ENCODE data around the gene GIMAP2. TPM values are rescaled to one million over a fixed set of nuclear protein-coding genes. Genes with fewer than 3 reads are reported as not detected.
"Not testable (repeated sequence)": the region's sequence is repeated elsewhere in the genome, so short reads cannot be mapped to it uniquely, and the experiment has no call there.

Gene GIMAP2
- total and polyA plus RNA-seq, 12 donors: 2.1 to 17.5 (median 4.8) TPM

GRCh38 chr7:150668977-150669376 lies 16.5 kb upstream of the GIMAP2 start:
- no peak for TF ChIP-seq CTCF (IDR thresholded peaks at IDR 0.05)
- no peak for ATAC-seq
- no peak for DNase-seq
- intact Hi-C loops (cut with DNase I): no loop called here
- Histone ChIP-seq H3K27ac (peak overlapping the region in 1 of 10 donors; percentile 78), H3K4me1 (peaks cover 0 to 40% (median 0%) of the 10 kb centered on the region in 9 donors), H3K27me3 (no peaks in the 10 kb centered on the region), H3K4me3 (no peak overlapping the region), H3K36me3 (no peaks in the 10 kb centered on the region), H3K9me3 (peaks cover 0 to 10% (median 0%) of the 10 kb centered on the region in 11 donors)

GRCh38 chr7:150671798-150672585 lies 13.5 kb upstream of the GIMAP2 start:
- H3K27me3 ChIP-seq; intact Hi-C loops (cut with DNase I); DNase-seq; H3K27ac ChIP-seq; H3K36me3 ChIP-seq; H3K4me3 ChIP-seq; ATAC-seq: not testable (repeated sequence)
- Histone ChIP-seq H3K4me1 (peaks cover 0 to 29% (median 12%) of the 10 kb centered on the region in 9 donors), H3K9me3 (peaks cover 0 to 10% (median 0%) of the 10 kb centered on the region in 11 donors)
- 89 to 91% methylated on average over 7 of the region's 7 CpGs for WGBS, 2 donors

GRCh38 chr7:150675714-150676113 lies 9.8 kb upstream of the GIMAP2 start:
- H3K27me3 ChIP-seq: no peaks in the 10 kb centered on the region
- intact Hi-C loops (cut with DNase I): loop anchor here in 2 of 10 donors (2.0 to 5.0 kb wide), 2 partner anchors 42 to 43 kb away; partner anchors contain the start of genes GIMAP1 (in 1 of the 2) and GIMAP6 (in 1 of the 2)
- WGBS, 2 donors: 54 to 72% methylated on average over 2 of the region's 2 CpGs
- no peak for TF ChIP-seq CTCF (IDR thresholded peaks at IDR 0.05)
- ATAC-seq: peak in 1 of 8 donors; percentile 51
- peaks cover 0 to 43% (median 20%) of the 10 kb centered on the region in 9 donors for H3K4me1 ChIP-seq
- no peaks in the 10 kb centered on the region for H3K9me3 ChIP-seq
- H3K4me3 ChIP-seq: peak overlapping the region in 3 of 10 donors; percentile 7 to 18 (median 11)
- H3K36me3 ChIP-seq: no peaks in the 10 kb centered on the region
- no peak for DNase-seq
- H3K27ac ChIP-seq: peak overlapping the region; percentile 6 to 88 (median 68)

GRCh38 chr7:150676276-150676675 lies 9.2 kb upstream of the GIMAP2 start:
- H3K27me3 ChIP-seq, DNase-seq, H3K9me3 ChIP-seq, H3K36me3 ChIP-seq: not testable (repeated sequence)
- peak overlapping the region in 5 of 10 donors; percentile 5 to 18 (median 10) for H3K4me3 ChIP-seq
- intact Hi-C loops (cut with DNase I): loop anchor here in 2 of 10 donors (2.0 to 5.0 kb wide), 2 partner anchors 41 to 43 kb away; partner anchors contain the start of genes GIMAP1 (in 1 of the 2) and GIMAP6 (in 1 of the 2)
- H3K27ac ChIP-seq: peak overlapping the region; percentile 9 to 88 (median 68)
- peak in 5 of 8 donors; percentile 68 to 82 (median 81) for ATAC-seq
- H3K4me1 ChIP-seq: peaks cover 0 to 43% (median 20%) of the 10 kb centered on the region in 9 donors

GRCh38 chr7:150676854-150677253 lies 8.7 kb upstream of the GIMAP2 start:
- 42 to 65% methylated on average over 3 of the region's 3 CpGs for WGBS, 2 donors
- not testable (repeated sequence) for H3K36me3 ChIP-seq, DNase-seq, H3K27me3 ChIP-seq, H3K9me3 ChIP-seq
- peak in 7 of 8 donors; percentile 47 to 93 (median 87) for ATAC-seq
- H3K4me1 ChIP-seq: peaks cover 0 to 43% (median 20%) of the 10 kb centered on the region in 9 donors
- peak overlapping the region in 3 of 10 donors; percentile 7 to 18 (median 10) for H3K4me3 ChIP-seq
- peak overlapping the region; percentile 9 to 88 (median 68) for H3K27ac ChIP-seq
- intact Hi-C loops (cut with DNase I): loop anchor here in 2 of 10 donors (2.0 to 5.0 kb wide), 2 partner anchors 40 to 44 kb away; partner anchors contain the start of genes GIMAP1 (in 1 of the 2) and GIMAP6 (in 1 of the 2)

- not testable (repeated sequence) for DNase-seq, ATAC-seq, H3K4me3 ChIP-seq, H3K27me3 ChIP-seq, H3K36me3 ChIP-seq, H3K9me3 ChIP-seq
- peaks cover 0 to 43% (median 20%) of the 10 kb centered on the region in 9 donors for H3K4me1 ChIP-seq
- 80 to 91% methylated on average over 11 of the region's 11 CpGs for WGBS, 2 donors
- H3K27ac ChIP-seq: peak overlapping the region in 6 of 10 donors; percentile 16 to 88 (median 62)
- intact Hi-C loops (cut with DNase I): loop anchor here in 1 of 10 donors (5.0 kb wide), 1 partner anchor 39 kb away; the partner anchor contains the start of gene GIMAP1
Observed at GRCh38 chr7:150678601-150679000, 6.9 kb upstream of the GIMAP2 start.

GRCh38 chr7:150680364-150680763 lies 5.1 kb upstream of the GIMAP2 start:
- Histone ChIP-seq H3K27ac (peak overlapping the region in 2 of 10 donors; percentile 43 to 70), H3K4me1 (peaks cover 0 to 51% (median 23%) of the 10 kb centered on the region in 9 donors)
- DNase-seq, H3K27me3 ChIP-seq, H3K9me3 ChIP-seq, H3K36me3 ChIP-seq, H3K4me3 ChIP-seq, ATAC-seq: not testable (repeated sequence)
- intact Hi-C loops (cut with DNase I): loop anchor here in 2 of 10 donors (5.0 to 10.0 kb wide), 2 partner anchors 37 to 54 kb away; partner anchors contain the start of genes GIMAP1 (in 1 of the 2) and GIMAP5 (in 1 of the 2)
- WGBS, 2 donors: 81 to 84% methylated on average over 2 of the region's 2 CpGs
